GM21447 (cell line): ENCODE data around the gene GLS2.
"Not testable (repeated sequence)": the region's sequence is repeated elsewhere in the genome, so short reads cannot be mapped to it uniquely, and the experiment has no call there.

Experiments
- ATAC-seq: cut with Tn5 transposase; IDR thresholded peaks from one replicate; pipeline ENCODE4 v1.9.1; 2021; ENCODE audit not compliant: unreplicated experiment

The GLS2 gene

GRCh38 chr12:56448860-56449621, 38.9 kb downstream of the GLS2 start, which contains the start of gene TIMELESS:
TSS of gene TIMELESS (minus strand) at chr12:56449426. CDS start at chr12:56434170, 15,256 bp downstream.
- ATAC-seq, result peak; percentile 96

DNA sequence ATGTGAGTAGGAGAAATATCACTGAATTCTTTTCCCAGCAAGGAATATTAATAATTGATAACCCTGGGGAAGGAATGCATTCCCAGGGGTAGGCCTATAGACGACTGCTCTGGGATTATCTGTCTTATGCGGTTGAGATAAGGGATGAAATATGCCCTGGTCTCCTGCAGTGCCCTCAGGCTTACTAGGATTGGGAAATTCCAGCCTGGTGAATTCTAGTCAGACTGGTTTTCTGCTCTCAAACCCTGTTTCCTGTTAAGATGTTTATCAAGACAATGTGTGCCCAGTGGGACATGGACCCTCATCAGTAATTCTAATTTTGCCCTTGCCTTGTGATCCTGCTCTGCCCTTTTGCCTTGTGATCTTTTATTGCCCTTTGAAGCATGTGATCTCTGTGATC, 44.8 kb downstream of the GLS2 start:
- ATAC-seq, result not testable (repeated sequence)

DNA sequence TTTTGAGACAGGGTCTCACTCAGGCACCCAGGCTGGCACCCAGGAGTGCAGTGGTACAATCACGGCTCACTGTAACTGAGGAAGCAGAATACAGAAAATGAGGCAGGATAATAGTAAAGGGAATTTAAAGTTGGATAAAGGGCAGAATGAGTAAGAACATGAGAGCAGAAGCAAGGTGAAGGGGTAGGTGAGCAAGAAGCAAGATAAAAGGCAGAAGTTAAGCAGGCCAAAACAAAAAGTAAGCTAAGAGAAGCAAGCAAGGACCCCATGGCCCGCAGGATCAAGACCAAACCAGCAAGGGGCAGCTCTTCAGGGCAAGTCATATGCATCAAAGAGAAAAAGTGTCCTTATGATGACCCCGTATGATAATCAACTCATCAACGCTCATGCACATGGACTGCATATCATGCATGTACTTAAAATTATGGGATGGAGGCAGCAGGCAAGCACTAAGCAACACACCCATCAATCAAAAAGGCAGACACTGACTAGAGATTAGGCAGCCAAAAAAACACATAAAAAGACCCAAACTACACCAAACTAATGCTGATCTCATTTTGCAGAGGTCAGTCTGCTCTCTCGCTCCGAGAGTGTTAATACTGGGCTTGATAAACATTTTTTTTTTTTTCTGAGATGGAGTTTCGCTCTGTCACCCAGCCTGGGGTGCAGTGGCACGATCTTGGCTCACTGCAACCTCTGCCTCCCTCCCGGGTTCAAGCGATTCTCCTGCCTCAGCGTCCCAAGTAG, 50.4 kb downstream of the GLS2 start:
- ATAC-seq, result no peak

DNA sequence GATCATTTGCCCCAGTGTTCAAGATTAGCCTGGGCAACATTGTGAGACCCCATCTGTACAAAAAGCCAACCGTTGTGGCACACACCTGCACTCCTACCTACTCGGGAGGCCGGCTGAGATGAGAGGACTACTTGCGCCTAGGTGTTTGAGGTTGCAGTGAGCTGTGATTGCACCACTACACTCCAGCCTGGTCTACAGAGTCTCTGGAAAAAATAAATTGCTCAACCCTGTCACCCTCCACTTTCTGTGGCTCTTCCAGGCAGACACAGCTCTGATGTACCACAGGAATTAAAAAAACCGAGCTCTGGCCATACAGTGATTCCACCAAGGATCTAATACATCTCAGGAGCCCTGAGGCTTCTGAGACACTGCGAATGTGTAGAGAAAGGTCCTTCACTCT, 53.1 kb downstream of the GLS2 start:
- no peak for ATAC-seq

DNA sequence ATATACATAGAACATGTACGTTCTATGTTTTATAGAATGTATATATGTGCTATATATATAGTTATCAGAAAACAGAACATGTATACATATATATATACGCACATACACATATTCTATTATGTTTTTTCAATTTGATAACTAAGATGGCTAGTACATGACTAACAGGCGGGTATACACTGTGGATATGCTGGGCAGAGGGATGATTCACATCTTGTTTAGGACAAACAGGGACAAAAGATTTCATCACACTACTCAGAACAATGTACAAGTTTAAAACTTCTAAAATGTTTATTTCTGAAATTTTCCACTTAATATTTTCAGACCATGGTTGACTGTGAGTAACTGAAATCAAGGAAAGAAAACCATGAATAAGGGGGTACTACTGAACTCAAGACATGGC, 56.1 kb downstream of the GLS2 start:
- no peak for ATAC-seq

DNA sequence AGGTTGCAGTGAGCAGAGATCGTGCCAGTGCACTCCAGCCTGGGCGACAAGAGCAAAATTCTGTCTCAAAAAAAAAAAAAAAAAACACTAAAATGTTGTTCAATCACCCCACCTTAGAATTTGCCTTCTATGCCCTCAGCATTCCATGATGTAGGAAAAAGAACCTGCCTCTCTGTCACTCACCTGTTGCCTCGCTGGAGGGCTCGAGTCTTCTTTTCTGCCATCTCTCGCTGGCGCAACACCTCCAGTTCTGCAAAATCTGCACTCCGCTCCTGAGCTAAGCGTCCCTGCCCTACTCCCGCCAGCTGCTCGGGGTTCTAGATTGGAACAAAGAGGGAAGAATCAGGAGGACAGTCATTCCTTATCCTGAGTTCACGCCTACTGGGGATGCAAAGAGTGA, 56.7 kb downstream of the GLS2 start:
- ATAC-seq, result no peak

DNA sequence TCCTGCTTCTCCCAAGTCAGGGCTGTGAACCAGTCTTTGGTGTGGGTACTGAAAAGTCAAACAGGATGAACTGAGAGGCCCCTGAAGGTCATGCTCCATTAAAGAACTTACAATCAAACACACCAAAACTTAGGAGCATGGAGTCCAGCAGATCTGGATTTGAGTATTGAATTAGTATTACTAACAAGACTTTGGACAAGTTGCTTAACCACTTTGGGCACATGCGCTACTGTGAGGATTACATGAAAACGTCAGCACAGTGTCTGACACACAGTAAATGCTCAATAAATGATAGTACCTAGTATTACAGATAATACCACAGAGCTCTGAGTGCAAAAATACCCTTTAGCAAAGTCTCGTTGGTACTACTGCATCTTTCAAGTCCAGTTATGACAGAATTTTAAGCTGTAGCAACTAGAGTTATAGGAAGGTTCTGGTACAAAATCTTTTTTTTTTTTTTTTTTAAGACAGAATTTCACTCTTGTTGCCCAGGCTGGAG, 62.0 kb downstream of the GLS2 start:
- ATAC-seq, result no peak

DNA sequence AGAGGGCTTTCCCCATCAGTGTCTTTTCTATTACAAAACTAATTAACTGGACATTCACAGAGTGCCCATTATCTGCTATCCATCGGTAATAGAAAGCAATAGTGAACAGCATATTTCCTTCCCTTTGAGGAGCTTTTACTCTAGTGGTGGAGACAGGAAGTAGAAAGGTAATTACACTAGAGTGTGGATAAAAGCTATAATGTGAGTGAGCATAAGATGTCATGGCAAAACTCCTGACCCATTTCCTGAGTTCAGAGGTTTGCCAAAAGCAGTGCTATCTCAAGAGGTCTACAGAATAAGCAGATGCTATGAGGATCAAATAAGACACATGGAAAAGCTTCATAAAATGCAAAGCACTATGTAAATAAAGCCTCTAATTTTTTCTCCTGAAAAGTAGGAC, 62.8 kb downstream of the GLS2 start:
- ATAC-seq, result no peak
